ENCODE data around the gene EVI5L. TPM values are rescaled to one million over a fixed set of nuclear protein-coding genes. Genes with fewer than 3 reads are reported as not detected.

The EVI5L gene
- total and polyA plus RNA-seq, 7 experiments from 2014 or later: 2.5 to 12.2 (median 8.3) TPM

DNA sequence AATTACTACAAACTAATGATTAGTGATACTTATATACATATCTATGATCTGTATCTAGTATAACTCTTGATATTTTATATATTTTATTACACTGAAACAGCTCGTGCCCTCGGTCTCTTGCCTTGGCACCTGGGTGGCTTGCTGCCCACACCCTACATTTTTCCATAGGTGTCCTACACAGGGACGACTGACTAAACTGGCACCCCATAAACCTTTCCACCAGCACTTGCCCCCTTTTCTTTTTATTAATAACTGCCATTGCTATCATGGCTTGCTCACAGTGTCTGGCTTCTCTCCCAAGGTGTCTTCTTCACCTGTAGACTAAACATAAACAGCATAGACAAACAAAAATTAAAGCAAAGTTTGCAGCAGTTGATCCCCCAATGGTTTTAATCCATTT is 36.5 kb upstream of the EVI5L start:
- no peak overlapping the region for H3K27ac Mint-ChIP-seq
- Histone ChIP-seq H3K36me3 (ENCODE audit: control insufficient read depth in 2 of 3, insufficient read depth in 3 of 3, low read length in 3 of 3) (no peaks in the 10 kb centered on the region), H3K27me3 (ENCODE audit: control insufficient read depth in 2 of 2, insufficient read depth in 2 of 2, low read length in 2 of 2) (peaks cover 0 to 5% of the 10 kb centered on the region in 2 donors), H3K9me3 (ENCODE audit: control insufficient read depth in 2 of 3, low read length in 3 of 3) (no peaks in the 10 kb centered on the region), H3K4me1 (ENCODE audit: control insufficient read depth in 2 of 2, insufficient read depth in 2 of 2, low read length in 2 of 2) (peaks cover 0 to 12% of the 10 kb centered on the region in 2 donors), H3K4me3 (ENCODE audit: low read length) (no peak overlapping the region), H3K27ac (ENCODE audit: low read depth, low read length) (no peak overlapping the region)
- peaks cover 0 to 14% (median 9%) of the 10 kb centered on the region in 7 donors for H3K4me1 Mint-ChIP-seq
- H3K27me3 Mint-ChIP-seq: peaks cover 0 to 37% (median 14%) of the 10 kb centered on the region in 5 donors
- ChIA-PET POLR2A (no interaction called here), CTCF (no interaction called here)
- H3K9me3 Mint-ChIP-seq: peaks cover 0 to 2% (median 0%) of the 10 kb centered on the region in 11 donors
- DNase-seq: no peak
- intact Hi-C loops (cut with micrococcal nuclease): loop anchor here in 1 of 2 donors (10.0 kb wide), 1 partner anchor 49 kb away; the partner anchor contains the start of gene CD209
- no peak for ATAC-seq
- no peaks in the 10 kb centered on the region for H3K36me3 Mint-ChIP-seq
- no peak overlapping the region for H3K4me3 Mint-ChIP-seq

DNA sequence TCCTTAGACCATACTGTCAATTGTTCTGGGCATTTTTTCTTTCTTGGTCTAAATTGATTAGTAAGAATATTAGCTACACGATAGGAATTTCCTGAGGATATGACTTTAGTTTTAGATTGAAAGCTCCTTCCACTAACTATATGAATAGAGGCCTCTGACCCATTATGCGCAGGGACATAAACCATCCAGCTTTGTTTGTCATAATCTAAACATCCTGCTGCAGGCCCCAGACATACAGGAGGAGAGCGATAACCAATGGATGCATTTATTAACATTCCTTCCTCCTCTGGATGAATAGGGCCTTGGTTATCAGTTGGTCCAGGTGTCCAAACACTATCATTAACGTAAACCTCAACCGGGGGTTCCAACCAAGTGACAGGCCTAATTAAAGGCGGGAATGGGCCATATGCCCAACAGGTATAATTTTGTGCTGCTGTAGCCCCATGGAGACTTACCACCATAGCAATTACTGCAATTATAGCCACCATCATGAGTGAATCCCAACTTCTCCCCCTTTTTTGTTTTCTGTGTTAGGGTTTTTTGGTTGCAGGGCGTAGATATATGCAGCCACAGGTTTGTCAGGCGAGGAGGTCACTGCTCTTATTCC is 34.4 kb upstream of the EVI5L start:
- no peak for DNase-seq
- Mint-ChIP-seq H3K4me1 (peaks cover 0 to 8% (median 6%) of the 10 kb centered on the region in 7 donors), H3K36me3 (no peaks in the 10 kb centered on the region), H3K27ac (no peak overlapping the region), H3K27me3 (peaks cover 0 to 40% (median 4%) of the 10 kb centered on the region in 5 donors), H3K4me3 (no peak overlapping the region), H3K9me3 (peaks cover 0 to 1% (median 0%) of the 10 kb centered on the region in 11 donors)
- intact Hi-C loops (cut with micrococcal nuclease): loop anchor here (5.0 to 10.0 kb wide), 2 partner anchors 51 to 443 kb away; partner anchors contain the start of gene CD209 (in 1 of the 2)
- H3K9me3 ChIP-seq (ENCODE audit: control insufficient read depth in 2 of 3, low read length in 3 of 3): no peaks in the 10 kb centered on the region
- no peak overlapping the region for H3K4me3 ChIP-seq (ENCODE audit: low read length)
- POLR2A ChIA-PET: interaction anchor here (0.5 kb wide), 1 partner anchor 17 kb away, joined by 3 read pairs; no protein-coding TSS in a partner anchor
- H3K27ac ChIP-seq (ENCODE audit: low read depth, low read length): no peak overlapping the region
- CTCF ChIA-PET: interaction anchor here (0.8 to 1.0 kb wide), 4 partner anchors 73 to 694 kb away, joined by 3 to 6 read pairs (median 3); partner anchors contain the start of gene TRAPPC5
- no peak for ATAC-seq
- H3K36me3 ChIP-seq (ENCODE audit: control insufficient read depth in 2 of 3, insufficient read depth in 3 of 3, low read length in 3 of 3): no peaks in the 10 kb centered on the region
- no peaks in the 10 kb centered on the region for H3K4me1 ChIP-seq (ENCODE audit: control insufficient read depth in 2 of 2, insufficient read depth in 2 of 2, low read length in 2 of 2)
- no peaks in the 10 kb centered on the region for H3K27me3 ChIP-seq (ENCODE audit: control insufficient read depth in 2 of 2, insufficient read depth in 2 of 2, low read length in 2 of 2)

DNA sequence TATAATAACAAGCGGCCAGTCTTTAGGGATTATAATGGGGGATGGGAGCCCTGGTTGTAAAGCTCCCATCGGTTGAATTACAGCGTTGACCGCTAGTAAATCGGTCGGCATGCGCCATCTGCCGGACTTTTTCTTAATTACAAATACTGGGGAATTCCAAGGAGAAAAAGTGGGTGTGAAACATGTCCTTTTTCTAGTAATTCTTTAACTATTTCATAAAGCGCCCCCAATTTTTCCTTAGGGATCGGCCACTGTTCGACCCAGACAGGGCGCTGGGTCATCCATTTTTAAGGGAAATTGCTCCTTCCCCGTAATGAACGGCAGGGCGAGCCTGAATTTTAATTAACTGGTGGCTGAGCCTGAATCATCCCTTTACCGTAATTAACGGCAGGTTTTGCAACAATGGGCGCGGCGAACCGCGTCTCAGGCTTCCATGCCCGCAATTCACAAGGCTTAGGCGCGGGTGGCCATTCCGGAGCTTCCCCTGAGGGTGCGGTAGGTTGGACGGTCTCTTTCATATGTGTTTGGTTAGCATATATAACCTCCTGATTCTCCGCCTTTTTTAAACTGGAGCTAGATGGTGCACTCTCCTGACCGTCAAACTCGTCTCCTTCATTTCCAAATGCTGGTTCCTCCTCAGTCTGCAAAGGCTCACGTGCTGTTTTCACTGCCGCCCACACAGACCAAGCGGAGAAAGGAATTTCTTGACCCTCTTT is 30.2 kb upstream of the EVI5L start:
- Mint-ChIP-seq H3K4me1 (peaks cover 0 to 8% (median 6%) of the 10 kb centered on the region in 7 donors), H3K4me3 (peak overlapping the region in 1 of 10 donors; percentile 23), H3K27ac (peak overlapping the region in 1 of 9 donors; percentile 63), H3K9me3 (peaks cover 0 to 4% (median 0%) of the 10 kb centered on the region in 11 donors), H3K27me3 (peaks cover 0 to 44% (median 11%) of the 10 kb centered on the region in 5 donors), H3K36me3 (peaks cover 0 to 2% (median 0%) of the 10 kb centered on the region in 5 donors)
- Histone ChIP-seq H3K36me3 (ENCODE audit: control insufficient read depth in 2 of 3, insufficient read depth in 3 of 3, low read length in 3 of 3) (no peaks in the 10 kb centered on the region), H3K27me3 (ENCODE audit: control insufficient read depth in 2 of 2, insufficient read depth in 2 of 2, low read length in 2 of 2) (no peaks in the 10 kb centered on the region), H3K4me1 (ENCODE audit: control insufficient read depth in 2 of 2, insufficient read depth in 2 of 2, low read length in 2 of 2) (no peaks in the 10 kb centered on the region), H3K27ac (ENCODE audit: low read depth, low read length) (no peak overlapping the region), H3K4me3 (ENCODE audit: low read length) (no peak overlapping the region), H3K9me3 (ENCODE audit: control insufficient read depth in 2 of 3, low read length in 3 of 3) (no peaks in the 10 kb centered on the region)
- ChIA-PET CTCF (interaction anchor here (0.9 to 5.3 kb wide), 20 partner anchors 10 to 698 kb away, joined by 3 to 55 read pairs (median 5); partner anchors contain the start of genes PET100, TRAPPC5 and XAB2), POLR2A (interaction anchor here (0.6 to 3.2 kb wide), 6 partner anchors 95 to 1138 kb away, joined by 3 to 14 read pairs (median 4); partner anchors contain the start of genes MCEMP1 and TRAPPC5)
- ATAC-seq (peak; percentile 71), DNase-seq (peak; percentile 13 to 61 (median 39))
- intact Hi-C loops (cut with micrococcal nuclease): loop anchor here (1.0 to 10.0 kb wide), 8 partner anchors 55 to 697 kb away; partner anchors contain the start of gene CD209 (in 1 of the 2)

DNA sequence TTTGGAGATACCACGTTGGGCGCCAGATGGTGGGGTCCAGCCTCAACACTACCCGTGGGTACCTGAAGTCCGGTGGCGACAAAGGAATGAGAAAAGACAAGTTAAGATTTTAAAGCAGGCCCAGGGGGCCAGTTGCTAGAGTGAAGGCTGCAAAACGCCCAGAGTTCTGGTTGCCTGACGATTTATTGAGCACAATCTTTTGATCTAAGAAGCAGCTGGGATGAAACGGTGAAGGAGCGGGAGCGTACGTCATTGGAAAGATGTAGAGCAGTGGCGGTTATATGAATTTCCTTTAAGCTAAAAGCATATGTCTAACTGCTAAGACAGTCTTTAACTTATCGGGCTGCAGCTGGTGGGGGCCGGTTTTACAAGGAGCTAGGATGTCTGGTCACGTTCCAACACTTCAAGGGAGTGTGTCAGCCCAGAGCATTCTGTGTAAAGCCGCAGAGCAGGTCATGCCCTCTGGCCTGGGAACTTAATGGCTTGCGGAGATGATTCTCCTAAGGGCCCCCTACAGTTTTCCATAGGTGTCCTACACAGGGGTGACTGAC is 28.9 kb upstream of the EVI5L start:
- Mint-ChIP-seq H3K36me3 (peaks cover 0 to 2% (median 0%) of the 10 kb centered on the region in 5 donors), H3K27me3 (peaks cover 0 to 48% (median 11%) of the 10 kb centered on the region in 5 donors), H3K27ac (no peak overlapping the region), H3K9me3 (peaks cover 0 to 4% (median 0%) of the 10 kb centered on the region in 11 donors), H3K4me1 (peaks cover 0 to 8% (median 6%) of the 10 kb centered on the region in 7 donors), H3K4me3 (no peak overlapping the region)
- ATAC-seq: no peak
- H3K4me3 ChIP-seq (ENCODE audit: low read length): no peak overlapping the region
- H3K27ac ChIP-seq (ENCODE audit: low read depth, low read length): no peak overlapping the region
- intact Hi-C loops (cut with micrococcal nuclease): no loop called here
- CTCF ChIA-PET: interaction anchor here (0.7 to 5.3 kb wide), 11 partner anchors 14 to 699 kb away, joined by 3 to 55 read pairs (median 5); partner anchors contain the start of genes PET100, TRAPPC5 and XAB2
- DNase-seq: no peak
- H3K9me3 ChIP-seq (ENCODE audit: control insufficient read depth in 2 of 3, low read length in 3 of 3): no peaks in the 10 kb centered on the region
- no peaks in the 10 kb centered on the region for H3K27me3 ChIP-seq (ENCODE audit: control insufficient read depth in 2 of 2, insufficient read depth in 2 of 2, low read length in 2 of 2)
- POLR2A ChIA-PET: interaction anchor here (0.6 to 3.2 kb wide), 6 partner anchors 21 to 718 kb away, joined by 3 to 14 read pairs (median 4); partner anchors contain the start of genes MCEMP1 and TRAPPC5
- no peaks in the 10 kb centered on the region for H3K36me3 ChIP-seq (ENCODE audit: control insufficient read depth in 2 of 3, insufficient read depth in 3 of 3, low read length in 3 of 3)
- no peaks in the 10 kb centered on the region for H3K4me1 ChIP-seq (ENCODE audit: control insufficient read depth in 2 of 2, insufficient read depth in 2 of 2, low read length in 2 of 2)

DNA sequence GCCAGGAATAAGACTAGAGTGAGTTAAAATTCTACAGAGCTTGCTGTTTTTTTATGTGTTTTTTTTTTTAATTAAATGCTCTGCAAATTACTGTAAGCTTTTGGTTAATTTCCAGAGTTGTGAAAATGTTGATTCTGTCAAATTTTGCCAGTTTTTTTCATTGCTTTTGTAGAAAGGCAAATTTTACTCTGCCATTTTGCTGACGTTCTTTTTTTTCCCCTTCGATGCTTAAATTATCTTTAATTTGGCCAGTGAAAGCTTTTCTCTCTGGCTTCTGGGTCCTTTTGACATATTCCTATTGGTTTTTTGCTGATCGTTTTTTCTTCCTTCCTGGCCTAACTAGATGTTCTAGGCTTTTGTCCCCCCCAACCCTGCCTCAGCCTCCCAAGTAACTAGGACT is 23.8 kb upstream of the EVI5L start:
- DNase-seq: no peak
- H3K27ac ChIP-seq (ENCODE audit: low read depth, low read length): no peak overlapping the region
- no peaks in the 10 kb centered on the region for H3K27me3 ChIP-seq (ENCODE audit: control insufficient read depth in 2 of 2, insufficient read depth in 2 of 2, low read length in 2 of 2)
- ChIA-PET POLR2A (interaction anchor here (0.7 kb wide), 1 partner anchor 1743 kb away, joined by 3 read pairs; no protein-coding TSS in a partner anchor), CTCF (interaction anchor here (1.2 kb wide), 1 partner anchor 238 kb away, joined by 4 read pairs; no protein-coding TSS in a partner anchor)
- H3K27me3 Mint-ChIP-seq: peaks cover 0 to 27% (median 11%) of the 10 kb centered on the region in 5 donors
- H3K4me3 ChIP-seq (ENCODE audit: low read length): no peak overlapping the region
- H3K4me1 Mint-ChIP-seq: peaks cover 0 to 11% (median 0%) of the 10 kb centered on the region in 7 donors
- no peaks in the 10 kb centered on the region for H3K36me3 ChIP-seq (ENCODE audit: control insufficient read depth in 2 of 3, insufficient read depth in 3 of 3, low read length in 3 of 3)
- peaks cover 0 to 10% (median 7%) of the 10 kb centered on the region in 5 donors for H3K36me3 Mint-ChIP-seq
- intact Hi-C loops (cut with micrococcal nuclease): no loop called here
- ATAC-seq: no peak
- H3K9me3 ChIP-seq (ENCODE audit: control insufficient read depth in 2 of 3, low read length in 3 of 3): peaks cover 0 to 8% (median 0%) of the 10 kb centered on the region in 3 experiments
- peaks cover 0 to 17% (median 5%) of the 10 kb centered on the region in 11 donors for H3K9me3 Mint-ChIP-seq
- no peak overlapping the region for H3K27ac Mint-ChIP-seq
- H3K4me1 ChIP-seq (ENCODE audit: control insufficient read depth in 2 of 2, insufficient read depth in 2 of 2, low read length in 2 of 2): peaks cover 0 to 3% of the 10 kb centered on the region in 2 donors
- no peak overlapping the region for H3K4me3 Mint-ChIP-seq

DNA sequence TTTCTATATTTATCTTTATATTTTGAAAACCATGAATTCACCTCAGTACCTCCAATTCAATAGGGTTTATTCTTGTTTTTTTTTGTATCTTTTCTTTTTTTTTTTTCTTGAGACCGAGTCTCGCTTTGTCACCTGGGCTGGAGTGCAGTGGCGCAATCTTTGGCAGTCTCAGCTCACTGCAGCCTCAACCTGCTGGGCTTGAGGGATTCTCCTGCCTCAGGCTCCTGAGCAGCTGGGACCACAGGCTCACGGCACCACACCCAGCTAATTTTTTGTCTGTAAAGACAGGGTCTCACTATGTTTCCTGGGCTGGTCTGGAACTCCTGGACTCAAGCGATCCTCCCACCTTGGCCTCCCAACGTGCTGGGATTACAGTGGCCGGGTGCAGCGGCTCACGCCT is 23.1 kb upstream of the EVI5L start:
- H3K9me3 ChIP-seq (ENCODE audit: control insufficient read depth in 2 of 3, low read length in 3 of 3): peaks cover 0 to 14% (median 6%) of the 10 kb centered on the region in 3 experiments
- ATAC-seq (no peak), DNase-seq (no peak)
- Mint-ChIP-seq H3K9me3 (peaks cover 0 to 18% (median 11%) of the 10 kb centered on the region in 11 donors), H3K4me1 (peaks cover 0 to 11% (median 0%) of the 10 kb centered on the region in 7 donors), H3K4me3 (no peak overlapping the region), H3K27me3 (peaks cover 0 to 26% (median 11%) of the 10 kb centered on the region in 5 donors), H3K36me3 (peaks cover 2 to 13% (median 8%) of the 10 kb centered on the region in 5 donors), H3K27ac (peak overlapping the region in 1 of 9 donors; percentile 57)
- H3K4me3 ChIP-seq (ENCODE audit: low read length): no peak overlapping the region
- POLR2A ChIA-PET: interaction anchor here (0.7 to 1.3 kb wide), 2 partner anchors 158 to 1744 kb away, joined by 3 read pairs; no protein-coding TSS in a partner anchor
- no peak overlapping the region for H3K27ac ChIP-seq (ENCODE audit: low read depth, low read length)
- intact Hi-C loops (cut with micrococcal nuclease): no loop called here
- H3K36me3 ChIP-seq (ENCODE audit: control insufficient read depth in 2 of 3, insufficient read depth in 3 of 3, low read length in 3 of 3): no peaks in the 10 kb centered on the region
- H3K4me1 ChIP-seq (ENCODE audit: control insufficient read depth in 2 of 2, insufficient read depth in 2 of 2, low read length in 2 of 2): peaks cover 0 to 3% of the 10 kb centered on the region in 2 donors
- CTCF ChIA-PET: interaction anchor here (1.2 kb wide), 1 partner anchor 239 kb away, joined by 4 read pairs; no protein-coding TSS in a partner anchor
- H3K27me3 ChIP-seq (ENCODE audit: control insufficient read depth in 2 of 2, insufficient read depth in 2 of 2, low read length in 2 of 2): no peaks in the 10 kb centered on the region

All from naive thymus-derived CD4-positive, alpha-beta T cell (primary cell).